ENCODE data around the gene EFEMP1. TPM values are rescaled to one million over a fixed set of nuclear protein-coding genes. Genes with fewer than 3 reads are reported as not detected.

The EFEMP1 gene
- total RNA-seq, 1 donor from 2014 or later = 2.3 TPM

GRCh38 chr2:55957142-55957541, 33.6 kb upstream of the EFEMP1 start:
- H3K4me1 Mint-ChIP-seq (ENCODE audit: unreplicated experiment) = peaks cover 3% of the 10 kb centered on the region
- TF ChIP-seq, protein P1, sequence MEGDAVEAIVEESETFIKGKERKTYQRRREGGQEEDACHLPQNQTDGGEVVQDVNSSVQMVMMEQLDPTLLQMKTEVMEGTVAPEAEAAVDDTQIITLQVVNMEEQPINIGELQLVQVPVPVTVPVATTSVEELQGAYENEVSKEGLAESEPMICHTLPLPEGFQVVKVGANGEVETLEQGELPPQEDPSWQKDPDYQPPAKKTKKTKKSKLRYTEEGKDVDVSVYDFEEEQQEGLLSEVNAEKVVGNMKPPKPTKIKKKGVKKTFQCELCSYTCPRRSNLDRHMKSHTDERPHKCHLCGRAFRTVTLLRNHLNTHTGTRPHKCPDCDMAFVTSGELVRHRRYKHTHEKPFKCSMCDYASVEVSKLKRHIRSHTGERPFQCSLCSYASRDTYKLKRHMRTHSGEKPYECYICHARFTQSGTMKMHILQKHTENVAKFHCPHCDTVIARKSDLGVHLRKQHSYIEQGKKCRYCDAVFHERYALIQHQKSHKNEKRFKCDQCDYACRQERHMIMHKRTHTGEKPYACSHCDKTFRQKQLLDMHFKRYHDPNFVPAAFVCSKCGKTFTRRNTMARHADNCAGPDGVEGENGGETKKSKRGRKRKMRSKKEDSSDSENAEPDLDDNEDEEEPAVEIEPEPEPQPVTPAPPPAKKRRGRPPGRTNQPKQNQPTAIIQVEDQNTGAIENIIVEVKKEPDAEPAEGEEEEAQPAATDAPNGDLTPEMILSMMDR (IDR thresholded peaks at IDR 0.05; ENCODE audit: unreplicated experiment) = no peak
- H3K36me3 Mint-ChIP-seq (ENCODE audit: low read depth, unreplicated experiment) = no peaks in the 10 kb centered on the region
- H3K9me3 Mint-ChIP-seq (ENCODE audit: unreplicated experiment) = no peaks in the 10 kb centered on the region
- no peak for DNase-seq (ENCODE audit: low spot score)
- H3K27ac Mint-ChIP-seq (ENCODE audit: unreplicated experiment) = no peak overlapping the region
- H3K27me3 Mint-ChIP-seq (ENCODE audit: unreplicated experiment) = no peaks in the 10 kb centered on the region
- H3K4me3 Mint-ChIP-seq (ENCODE audit: unreplicated experiment) = no peak overlapping the region

- no peak for DNase-seq (ENCODE audit: low spot score)
Measured at GRCh38 chr2:55954306-55955035, 30.9 kb upstream of the EFEMP1 start.

GRCh38 chr2:55952415-55952814, 28.8 kb upstream of the EFEMP1 start:
- H3K27ac Mint-ChIP-seq (ENCODE audit: unreplicated experiment) = no peak overlapping the region
- no peaks in the 10 kb centered on the region for H3K9me3 Mint-ChIP-seq (ENCODE audit: unreplicated experiment)
- no peaks in the 10 kb centered on the region for H3K36me3 Mint-ChIP-seq (ENCODE audit: low read depth, unreplicated experiment)
- H3K4me3 Mint-ChIP-seq (ENCODE audit: unreplicated experiment) = no peak overlapping the region
- no peak for DNase-seq (ENCODE audit: low spot score)
- H3K4me1 Mint-ChIP-seq (ENCODE audit: unreplicated experiment) = no peaks in the 10 kb centered on the region
- peaks cover 3% of the 10 kb centered on the region for H3K27me3 Mint-ChIP-seq (ENCODE audit: unreplicated experiment)
- TF ChIP-seq, protein P1 (IDR thresholded peaks at IDR 0.05; ENCODE audit: unreplicated experiment) = no peak

More at GRCh38 chr2:55954306-55955035, 30.9 kb upstream of the EFEMP1 start:
- H3K27ac Mint-ChIP-seq (ENCODE audit: unreplicated experiment) = no peak overlapping the region
- no peaks in the 10 kb centered on the region for H3K9me3 Mint-ChIP-seq (ENCODE audit: unreplicated experiment)
- TF ChIP-seq, protein P1 (IDR thresholded peaks at IDR 0.05; ENCODE audit: unreplicated experiment) = no peak
- no peak overlapping the region for H3K4me3 Mint-ChIP-seq (ENCODE audit: unreplicated experiment)
- H3K36me3 Mint-ChIP-seq (ENCODE audit: low read depth, unreplicated experiment) = no peaks in the 10 kb centered on the region
- peaks cover 3% of the 10 kb centered on the region for H3K27me3 Mint-ChIP-seq (ENCODE audit: unreplicated experiment)
- no peaks in the 10 kb centered on the region for H3K4me1 Mint-ChIP-seq (ENCODE audit: unreplicated experiment)

- Mint-ChIP-seq H3K4me1 (ENCODE audit: unreplicated experiment) (no peaks in the 10 kb centered on the region), H3K4me3 (ENCODE audit: unreplicated experiment) (no peak overlapping the region), H3K9me3 (ENCODE audit: unreplicated experiment) (no peaks in the 10 kb centered on the region), H3K36me3 (ENCODE audit: low read depth, unreplicated experiment) (no peaks in the 10 kb centered on the region), H3K27me3 (ENCODE audit: unreplicated experiment) (peaks cover 3% of the 10 kb centered on the region), H3K27ac (ENCODE audit: unreplicated experiment) (no peak overlapping the region)
- DNase-seq (ENCODE audit: low spot score) = no peak
- TF ChIP-seq, protein P1 (IDR thresholded peaks at IDR 0.05; ENCODE audit: unreplicated experiment) = no peak
Measured at GRCh38 chr2:55951533-55951932, 28.0 kb upstream of the EFEMP1 start.

- TF ChIP-seq, protein P1 (IDR thresholded peaks at IDR 0.05; ENCODE audit: unreplicated experiment) = no peak
- no peaks in the 10 kb centered on the region for H3K9me3 Mint-ChIP-seq (ENCODE audit: unreplicated experiment)
- no peaks in the 10 kb centered on the region for H3K36me3 Mint-ChIP-seq (ENCODE audit: low read depth, unreplicated experiment)
- no peak for DNase-seq (ENCODE audit: low spot score)
- H3K4me3 Mint-ChIP-seq (ENCODE audit: unreplicated experiment) = no peak overlapping the region
- no peaks in the 10 kb centered on the region for H3K4me1 Mint-ChIP-seq (ENCODE audit: unreplicated experiment)
- H3K27ac Mint-ChIP-seq (ENCODE audit: unreplicated experiment) = no peak overlapping the region
- peaks cover 3% of the 10 kb centered on the region for H3K27me3 Mint-ChIP-seq (ENCODE audit: unreplicated experiment)
Measured at GRCh38 chr2:55949613-55950012, 26.0 kb upstream of the EFEMP1 start.

Data from endothelial cell (in vitro differentiated cells).